Fibroblast of villous mesenchyme (primary cell): ENCODE data around the gene PPP2R2D. TPM values are rescaled to one million over a fixed set of nuclear protein-coding genes. Genes with fewer than 3 reads are reported as not detected.

Experiments
- DNase-seq: peaks from one replicate; pipeline ENCODE4 v3.0.0-alpha.2; 2010; ENCODE audit warnings: low read depth
- H3K4me3 ChIP-seq: 2 replicates; pipeline ENCODE4 v1.5.1; 2011; ENCODE audit warnings: low read depth, mild to moderate bottlenecking, low read length
- CTCF ChIP-seq: IDR thresholded peaks from 2 replicates; pipeline ENCODE4 v1.5.1; 2012; ENCODE audit warnings: low read depth, mild to moderate bottlenecking, low read length; ENCODE audit not compliant: insufficient read depth
- total RNA-seq: library from RNA; depleted of rRNA; stranded (reverse); fragments of >200 nt; gene quantifications from 2 replicates; pipeline ENCODE4 v1.2.3, GENCODE V29; 2012

Gene PPP2R2D
- total RNA-seq, 1 donor = 30.7 TPM

- no peak for TF ChIP-seq CTCF
Measured at GRCh38 chr10:131973160-131973951, 72.5 kb downstream of the PPP2R2D start.

GRCh38 chr10:131974034-131974817 is 73.4 kb downstream of the PPP2R2D start:
- no peak for TF ChIP-seq CTCF
- no peak overlapping the region for H3K4me3 ChIP-seq
- no peak for DNase-seq

More at GRCh38 chr10:131973160-131973951, 72.5 kb downstream of the PPP2R2D start:
- DNase-seq = no peak
- H3K4me3 ChIP-seq = no peak overlapping the region

- TF ChIP-seq CTCF = no peak
- DNase-seq = no peak
- H3K4me3 ChIP-seq = no peak overlapping the region
Measured at GRCh38 chr10:131975003-131975402, 74.2 kb downstream of the PPP2R2D start.

GRCh38 chr10:131975796-131976195 is 75.0 kb downstream of the PPP2R2D start:
- no peak for TF ChIP-seq CTCF
- DNase-seq = no peak

GRCh38 chr10:131977323-131978096 is 76.7 kb downstream of the PPP2R2D start:
- H3K4me3 ChIP-seq = no peak overlapping the region
- no peak for TF ChIP-seq CTCF
- DNase-seq = no peak

More at GRCh38 chr10:131975796-131976195, 75.0 kb downstream of the PPP2R2D start:
- H3K4me3 ChIP-seq = no peak overlapping the region

DNA sequence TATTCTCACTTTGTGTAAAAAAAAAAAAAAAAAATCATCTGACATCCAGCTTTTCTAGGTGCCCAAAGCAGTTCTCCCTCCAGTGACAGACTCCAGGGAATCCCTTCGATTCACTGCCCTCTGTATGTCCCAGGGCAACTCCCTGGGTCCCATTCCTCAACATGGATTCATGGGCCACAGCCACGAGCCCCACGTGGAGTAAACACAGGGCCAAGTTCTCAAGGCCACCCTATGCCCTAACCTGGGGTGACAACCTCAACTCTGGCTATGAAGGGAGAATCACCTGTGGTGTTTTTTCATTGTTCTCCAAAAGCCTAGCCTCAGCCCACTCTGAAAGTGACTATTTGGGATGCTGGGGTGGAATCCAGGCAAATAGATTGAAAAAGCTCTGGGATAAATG is 77.6 kb downstream of the PPP2R2D start:
- no peak for TF ChIP-seq CTCF
- no peak overlapping the region for H3K4me3 ChIP-seq
- no peak for DNase-seq
